Cerebellar cortex (tissue), 1 donor: ENCODE measurements around the gene STK11.

Experiments used
- DNase-seq: peaks from one replicate; pipeline ENCODE4 v3.0.0-alpha.2; 2015; ENCODE audit warnings: low spot score

STK11 gene

GRCh38 chr19:1251330-1252220 is 46.0 kb downstream of the STK11 start:
- peak; percentile 47 for DNase-seq

GRCh38 chr19:1252221-1252820 is 46.7 kb downstream of the STK11 start:
- DNase-seq = no peak

GRCh38 chr19:1252821-1253513 is 47.4 kb downstream of the STK11 start:
- DNase-seq = peak; percentile 63

GRCh38 chr19:1253514-1254080 is 48.0 kb downstream of the STK11 start:
- DNase-seq = no peak

GRCh38 chr19:1254081-1254527 is 48.5 kb downstream of the STK11 start:
- DNase-seq = no peak

GRCh38 chr19:1254530-1255185 is 49.1 kb downstream of the STK11 start:
- no peak for DNase-seq

- DNase-seq = no peak
These were observed 49.9 kb downstream of the STK11 start for GRCh38 chr19:1255186-1256161.

GRCh38 chr19:1256646-1257474 is 51.3 kb downstream of the STK11 start:
- no peak for DNase-seq

GRCh38 chr19:1257475-1258162 is 52.0 kb downstream of the STK11 start:
- no peak for DNase-seq

GRCh38 chr19:1258163-1258492 is 52.5 kb downstream of the STK11 start:
- no peak for DNase-seq

GRCh38 chr19:1258707-1259205 is 53.2 kb downstream of the STK11 start:
- DNase-seq = no peak

GRCh38 chr19:1259206-1259875 is 53.8 kb downstream of the STK11 start:
- DNase-seq = peak; percentile 72

GRCh38 chr19:1259876-1260748 is 54.5 kb downstream of the STK11 start:
- DNase-seq = peak; percentile 34

GRCh38 chr19:1260749-1261537 is 55.4 kb downstream of the STK11 start:
- peak; percentile 94 for DNase-seq

GRCh38 chr19:1261538-1261797 is 55.9 kb downstream of the STK11 start:
- DNase-seq = peak; percentile 65

- peak; percentile 71 for DNase-seq
These were observed 56.4 kb downstream of the STK11 start for GRCh38 chr19:1261798-1262622.
